ENCODE results near the gene RTF1.
A peak's percentile ranks its signal among the peaks of the same experiment; 100 is the strongest.
"Not testable (repeated sequence)": the region's sequence is repeated elsewhere in the genome, so short reads cannot be mapped to it uniquely, and the experiment has no call there.

RTF1 gene

DNA sequence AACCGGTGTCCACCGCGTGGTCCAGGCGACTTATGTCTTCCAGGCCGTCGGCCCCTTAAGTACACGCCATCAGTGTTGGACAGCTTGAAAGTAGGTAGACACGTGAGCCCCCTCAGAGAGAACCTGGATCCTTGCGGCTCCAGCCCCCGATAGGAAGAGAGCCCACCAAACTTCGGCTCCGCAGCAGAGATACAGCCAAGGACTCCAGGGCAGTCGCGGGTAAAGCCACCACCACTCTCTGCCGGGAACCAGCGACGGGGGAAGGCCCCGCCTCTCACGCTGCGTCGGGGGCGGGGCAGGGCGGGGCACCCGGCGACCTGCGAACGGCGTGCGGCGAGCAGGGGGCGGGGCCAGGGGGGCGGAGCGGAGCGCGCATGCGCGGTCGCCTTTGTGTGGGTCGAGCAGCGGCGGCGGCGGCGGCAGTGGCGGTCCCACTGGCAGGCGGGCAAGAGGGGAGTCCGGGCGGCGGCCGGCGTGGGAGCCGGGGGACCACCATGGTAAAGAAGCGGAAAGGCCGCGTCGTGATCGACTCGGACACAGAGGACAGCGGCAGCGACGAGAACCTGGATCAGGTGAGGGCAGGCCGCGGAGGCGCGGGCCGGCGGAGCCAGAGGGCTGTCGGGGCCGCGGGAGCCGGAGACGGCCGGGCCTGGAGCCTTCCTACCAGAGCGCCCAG, at the start of gene RTF1:
RTF1 (plus strand) TSS at position 354 of the 676 bp plus-strand sequence; CDS start at position 375, 21 bp downstream.
- DNase-seq (ENCODE audit: low spot score), result peak; percentile 91

DNA sequence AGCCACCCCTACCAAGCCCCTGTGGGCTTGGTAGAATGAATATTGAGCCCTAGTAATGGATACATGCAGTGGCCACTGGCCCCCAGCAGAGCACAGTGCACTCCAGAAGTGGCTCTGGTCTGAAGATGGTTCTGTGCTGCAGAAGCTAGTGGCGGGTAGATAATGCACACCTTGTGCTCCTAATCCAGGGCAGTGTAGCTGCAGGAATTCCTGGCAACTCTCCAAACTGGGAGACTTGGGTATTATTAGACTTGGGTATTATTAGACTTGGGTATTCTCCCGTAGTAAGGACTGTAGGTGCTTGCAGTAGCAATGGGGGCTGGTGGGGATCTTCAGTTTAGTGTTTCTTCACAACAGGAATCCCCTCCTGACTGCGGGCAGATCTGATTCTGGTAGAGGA, 49.5 kb upstream of the RTF1 start:
- DNase-seq (ENCODE audit: low spot score), result no peak

GRCh38 chr15:41377978-41378377, 38.9 kb upstream of the RTF1 start:
- peak; percentile 40 for DNase-seq (ENCODE audit: low spot score)

GRCh38 chr15:41383974-41384749, 32.7 kb upstream of the RTF1 start:
- DNase-seq (ENCODE audit: low spot score), result not testable (repeated sequence)

- DNase-seq (ENCODE audit: low spot score), result no peak
Observed at GRCh38 chr15:41387646-41388045, 29.2 kb upstream of the RTF1 start.

DNA sequence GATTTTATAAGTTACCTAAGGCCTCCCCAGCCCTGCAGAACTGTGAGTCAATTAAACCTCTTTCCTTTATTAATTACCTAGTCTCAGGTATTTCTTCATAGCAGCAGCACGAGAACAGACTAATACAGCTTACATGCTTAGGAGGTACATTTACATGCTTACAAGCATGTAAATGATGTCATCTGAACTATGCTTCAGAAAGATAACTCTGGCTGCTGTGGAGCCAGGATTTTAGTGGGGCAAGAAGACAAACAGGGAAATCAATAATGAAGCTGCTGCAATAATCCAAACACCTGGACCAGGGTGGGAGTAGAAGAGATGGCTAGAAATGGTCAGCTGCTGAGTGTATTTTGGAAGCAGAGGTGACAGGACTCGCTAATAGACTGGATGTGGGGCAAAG, 24.2 kb upstream of the RTF1 start:
- DNase-seq (ENCODE audit: low spot score), result no peak

DNA sequence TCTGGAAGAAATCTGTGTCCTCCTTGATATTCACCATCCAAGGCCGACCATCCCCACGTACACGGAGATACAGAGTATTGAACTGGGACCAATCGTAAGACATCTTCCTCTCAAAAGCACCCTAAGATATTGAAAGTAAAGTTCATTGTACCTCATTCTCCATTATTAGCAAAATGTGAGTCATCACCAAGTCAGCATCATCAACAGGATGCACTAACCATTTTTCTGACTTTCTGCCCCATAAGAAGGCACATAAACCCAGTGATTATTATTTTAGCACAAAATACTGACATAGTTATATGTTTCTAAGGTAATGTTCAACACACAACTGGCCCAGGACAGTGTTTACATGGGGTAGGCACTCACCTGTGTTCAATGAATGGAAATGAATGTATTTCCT, 22.0 kb upstream of the RTF1 start:
- no peak for DNase-seq (ENCODE audit: low spot score)

DNA sequence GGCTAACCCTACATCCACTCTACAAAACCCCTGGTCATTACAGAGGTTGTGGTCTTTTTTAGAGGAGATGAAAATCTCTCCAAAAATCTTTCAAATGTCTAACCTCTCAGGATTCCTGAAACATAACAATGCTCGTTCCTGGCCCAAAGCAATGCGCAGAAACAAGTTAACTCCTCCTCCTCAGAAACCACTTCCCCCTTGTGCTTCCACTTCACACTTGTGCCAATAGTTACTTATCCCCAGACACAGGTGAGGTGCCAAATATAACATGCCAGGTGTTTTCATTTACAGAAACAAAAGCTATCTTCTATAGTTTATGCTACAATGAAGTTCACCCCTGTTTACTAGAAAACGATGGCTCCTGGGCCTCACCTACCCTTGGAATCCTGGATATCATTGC, 20.8 kb upstream of the RTF1 start:
- DNase-seq (ENCODE audit: low spot score), result no peak

GRCh38 chr15:41401904-41402267, 15.0 kb upstream of the RTF1 start:
- DNase-seq (ENCODE audit: low spot score), result no peak

- DNase-seq (ENCODE audit: low spot score), result no peak
Observed at GRCh38 chr15:41407341-41407740, 9.6 kb upstream of the RTF1 start.

GRCh38 chr15:41408234-41408641, 8.7 kb upstream of the RTF1 start:
- DNase-seq (ENCODE audit: low spot score), result peak; percentile 20

DNA sequence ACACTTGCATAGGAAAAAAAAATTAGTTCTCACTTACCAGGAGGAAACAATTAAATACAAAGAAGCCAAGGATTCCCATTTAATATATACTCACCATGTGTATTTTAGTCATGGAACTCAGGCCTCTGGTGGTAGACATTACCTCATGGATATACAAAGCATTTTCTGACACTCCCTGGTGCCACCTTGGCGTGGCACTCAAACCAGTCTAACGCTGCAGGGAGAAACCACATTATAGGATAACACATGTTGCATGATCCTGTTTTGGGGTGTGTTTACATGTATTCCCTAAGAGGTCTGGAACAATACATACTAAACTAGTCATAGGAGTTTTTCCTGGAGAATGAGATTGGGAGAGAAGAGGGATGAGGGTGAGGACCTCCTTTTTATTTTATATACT, 5.9 kb upstream of the RTF1 start:
- DNase-seq (ENCODE audit: low spot score), result no peak

- DNase-seq (ENCODE audit: low spot score), result no peak
Observed at GRCh38 chr15:41411441-41411840, 5.5 kb upstream of the RTF1 start.

DNA sequence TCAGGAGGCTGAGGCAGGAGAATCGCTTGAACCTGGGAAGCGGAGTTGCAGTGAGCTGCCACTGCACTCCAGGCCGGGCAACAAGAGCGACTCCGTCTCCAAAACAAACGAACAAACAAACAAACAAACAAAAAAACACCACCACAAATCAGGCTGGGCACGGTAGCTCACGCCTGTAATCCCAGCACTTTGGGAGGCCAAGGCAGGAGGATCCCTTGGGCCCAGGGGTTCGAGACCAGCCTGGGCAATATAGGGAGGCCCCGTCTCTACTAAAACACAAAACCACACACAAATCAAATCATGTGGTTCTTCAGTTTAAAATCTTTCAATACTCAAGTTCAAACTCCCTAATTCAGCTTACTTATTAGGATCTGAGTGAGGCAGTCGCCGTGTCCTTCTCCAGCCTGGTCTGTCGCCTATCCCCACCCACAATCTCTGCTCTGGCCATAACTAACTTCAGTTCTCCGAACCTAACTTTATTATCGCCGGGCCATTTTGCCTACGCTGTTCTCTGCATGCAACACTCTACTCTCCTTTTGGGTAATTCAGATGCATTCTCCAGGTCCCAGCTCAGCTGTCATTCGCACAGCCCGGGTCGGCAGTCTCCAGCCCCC, 660 bp upstream of the RTF1 start:
- no peak for DNase-seq (ENCODE audit: low spot score)

DNA sequence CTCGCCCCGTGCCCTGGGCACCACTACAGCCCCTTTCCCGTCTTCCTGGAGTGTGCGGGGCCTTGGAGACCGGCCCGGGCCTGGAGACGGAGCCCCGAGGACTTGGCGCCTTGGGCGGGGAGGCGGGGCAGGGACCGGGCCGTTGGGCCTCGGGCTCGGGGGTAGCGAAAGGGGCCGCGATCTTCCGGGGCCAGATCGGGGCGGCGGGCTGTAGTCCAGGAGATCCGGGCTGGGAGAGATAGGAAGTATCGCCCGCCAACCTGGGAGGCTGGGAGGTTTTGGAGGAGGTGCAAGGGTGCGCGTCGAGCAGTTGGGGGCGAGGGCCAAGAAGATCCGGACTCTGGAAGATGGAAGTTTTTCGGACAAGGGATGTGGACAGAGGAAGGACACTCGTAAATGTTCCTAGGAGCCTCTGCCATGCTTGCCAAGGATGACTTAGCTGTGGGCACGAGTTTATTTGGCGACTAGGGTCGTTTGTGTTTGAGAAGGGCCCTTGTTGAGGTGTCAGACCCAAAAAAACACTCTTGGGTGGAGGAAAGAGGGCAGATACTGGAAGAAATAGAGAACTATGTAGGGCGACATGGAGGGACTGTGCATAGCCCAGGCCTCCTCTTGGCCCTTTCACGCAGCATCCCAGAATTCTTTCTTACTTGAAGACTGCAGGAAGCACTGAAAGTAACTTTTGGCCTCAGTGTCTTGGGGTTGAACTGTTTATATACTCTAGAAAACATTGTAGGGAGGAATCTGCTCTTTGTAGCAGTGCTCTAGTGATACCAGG, 712 bp downstream of the RTF1 start:
- DNase-seq (ENCODE audit: low spot score), result peak; percentile 42

GRCh38 chr15:41423979-41424659, 7.2 kb downstream of the RTF1 start:
- no peak for DNase-seq (ENCODE audit: low spot score)

DNA sequence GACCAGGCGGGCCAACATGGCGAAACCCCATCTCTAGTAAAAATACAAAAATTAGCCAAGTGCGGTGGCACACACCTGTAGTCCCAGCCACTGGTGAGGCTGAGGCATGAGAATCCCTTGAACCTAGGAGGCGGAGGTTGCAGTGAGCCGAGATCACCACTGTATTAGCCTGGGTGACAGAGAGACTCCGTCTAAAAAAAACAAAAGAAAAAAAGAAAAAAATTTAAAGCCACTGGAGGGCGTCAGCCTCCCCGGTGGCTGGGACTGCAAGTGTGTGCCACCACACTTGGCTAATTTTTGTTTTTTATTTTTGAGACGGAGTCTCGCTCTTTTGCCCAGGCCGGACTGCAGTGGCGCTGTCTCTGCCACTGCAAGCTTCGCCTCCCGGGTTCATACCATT, 7.9 kb downstream of the RTF1 start:
- no peak for DNase-seq (ENCODE audit: low spot score)

- not testable (repeated sequence) for DNase-seq (ENCODE audit: low spot score)
Observed at GRCh38 chr15:41425907-41426306, 9.0 kb downstream of the RTF1 start.

GRCh38 chr15:41429003-41429890, 12.4 kb downstream of the RTF1 start:
- DNase-seq (ENCODE audit: low spot score), result no peak

- no peak for DNase-seq (ENCODE audit: low spot score)
Observed at GRCh38 chr15:41435037-41435786, 18.3 kb downstream of the RTF1 start.
